Esophagus squamous epithelium (tissue), 5 donors: Measurements from ENCODE around the gene CNTNAP4. TPM values are rescaled to one million over a fixed set of nuclear protein-coding genes. Genes with fewer than 3 reads are reported as not detected.

Experiments used
- DNase-seq: peaks from one replicate; lab custom pipeline; 2025; lab: John Stamatoyannopoulos, UW
- H3K27ac ChIP-seq, 4 donors: fragments of 200-600 bp; sonication (generic); one replicate each; pipeline ENCODE4 v1.5.1; 2016 to 2019; ENCODE audit warnings: mild to moderate bottlenecking in 1 of 4
- H3K27me3 ChIP-seq, 4 donors: fragments of 200-600 bp; sonication (generic); 1 replicate in 3 of 4; 2 replicates in 1 of 4; pipeline versions ENCODE4 v1.5.1 to v1.6.0; 2017 to 2021; ENCODE audit warnings: antibody characterized with exemption in 1 of 4
- H3K36me3 ChIP-seq, 3 donors: fragments of 200-600 bp; sonication (generic); one replicate each; pipeline ENCODE4 v1.5.1; 2016 to 2019
- H3K4me1 ChIP-seq, 3 donors: fragments of 200-600 bp; sonication (generic); one replicate each; pipeline ENCODE4 v1.5.1; 2017 to 2019
- H3K4me3 ChIP-seq, 4 donors: fragments of 200-600 bp; sonication (generic); 1 replicate in 3 of 4; 2 replicates in 1 of 4; pipeline ENCODE4 v1.5.1; 2016 to 2019; ENCODE audit warnings: mild to moderate bottlenecking in 2 of 4, moderate library complexity in 1 of 4
- H3K9me3 ChIP-seq, 3 donors: fragments of 200-600 bp; sonication (generic); one replicate each; pipeline ENCODE4 v1.5.1; 2016 to 2019
- CTCF ChIP-seq, 6 experiments: fragments of 450-650 bp in 4 of 6; fragments of 200-600 bp in 2 of 6; sonication (generic) in 2 of 6; IDR thresholded peaks; one replicate each; pipeline ENCODE4 v1.5.1; 2016 to 2019; ENCODE audit warnings: antibody characterized with exemption in 6 of 6, mild to moderate bottlenecking in 4 of 6, moderate library complexity in 4 of 6
- POLR2A ChIP-seq, 4 donors: fragments of 450-650 bp; IDR thresholded peaks; one replicate each; pipeline ENCODE4 v1.6.1; 2017; ENCODE audit warnings: antibody characterized with exemption in 4 of 4, mild to moderate bottlenecking in 4 of 4, moderate library complexity in 3 of 4
- WGBS, 2 donors: methylation state at CpG; one replicate each; pipeline ENCODE4 v1.1.5; 2018; 5-methylcytosine and 5-hydroxymethylcytosine counted together
- intact Hi-C: fragments of 100-400 bp; cut with DNase I; formaldehyde crosslinking; loops from one replicate; pipeline ENCODE4 v1.15.0; 2022
- total RNA-seq, 4 donors: library from RNA; depleted of rRNA; stranded (reverse); fragments of >200 nt; gene quantifications; one replicate each; pipeline ENCODE4 v1.1.0, GENCODE V29; 2016
- donor health status: DM: yes; HTN: yes; CAD: no.

The CNTNAP4 gene
- total RNA-seq, 4 donors from 2014 or later = not detected

DNA sequence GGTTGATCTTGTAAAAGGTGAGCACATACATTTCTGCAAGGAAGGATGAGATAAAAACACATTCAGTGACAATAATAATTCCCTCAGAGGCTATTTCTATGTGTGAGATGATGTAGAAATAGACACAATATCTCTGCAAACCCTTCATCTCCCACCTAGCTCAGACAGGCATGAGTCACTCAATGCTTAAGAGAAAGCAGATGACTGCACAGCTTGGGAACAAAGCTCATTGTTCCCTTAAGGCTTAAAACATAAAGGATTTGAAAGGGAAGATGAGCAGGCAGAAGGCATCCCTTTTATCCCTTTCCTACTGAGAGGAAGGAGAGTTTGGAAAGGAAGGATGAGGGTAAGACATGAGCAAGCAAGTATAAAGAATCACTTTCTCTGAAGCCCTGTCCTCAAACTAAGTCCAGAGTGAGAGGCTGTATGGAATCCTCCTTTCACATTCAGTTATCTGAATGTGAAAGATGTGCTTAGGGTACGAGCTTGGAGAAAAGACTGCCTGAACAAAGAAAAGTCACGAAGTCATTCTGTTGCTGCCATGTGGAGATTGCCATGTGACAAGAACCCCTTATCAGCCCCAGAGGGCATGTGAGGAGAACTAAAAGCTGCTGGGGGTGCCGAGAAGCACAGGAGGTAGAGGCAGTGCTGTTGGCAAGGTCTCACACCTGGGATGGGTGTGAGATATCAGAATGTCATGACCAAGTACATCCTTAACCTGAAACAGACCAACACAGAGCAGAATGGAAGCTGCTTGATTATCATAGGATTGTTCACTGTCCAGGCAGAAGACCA lies 58.2 kb downstream of the CNTNAP4 start:
- 43 to 64% methylated on average over 3 of the region's 3 CpGs for WGBS, 2 donors
- Histone ChIP-seq H3K4me3 (no peak overlapping the region), H3K27ac (no peak overlapping the region), H3K36me3 (no peaks in the 10 kb centered on the region), H3K27me3 (no peaks in the 10 kb centered on the region), H3K9me3 (peaks cover 0 to 2% (median 0%) of the 10 kb centered on the region in 3 donors), H3K4me1 (no peaks in the 10 kb centered on the region)
- no peak for DNase-seq
- TF ChIP-seq CTCF (IDR thresholded peaks at IDR 0.05) = no peak
- TF ChIP-seq POLR2A (IDR thresholded peaks at IDR 0.05) = no peak
- intact Hi-C loops = no loop called here

DNA sequence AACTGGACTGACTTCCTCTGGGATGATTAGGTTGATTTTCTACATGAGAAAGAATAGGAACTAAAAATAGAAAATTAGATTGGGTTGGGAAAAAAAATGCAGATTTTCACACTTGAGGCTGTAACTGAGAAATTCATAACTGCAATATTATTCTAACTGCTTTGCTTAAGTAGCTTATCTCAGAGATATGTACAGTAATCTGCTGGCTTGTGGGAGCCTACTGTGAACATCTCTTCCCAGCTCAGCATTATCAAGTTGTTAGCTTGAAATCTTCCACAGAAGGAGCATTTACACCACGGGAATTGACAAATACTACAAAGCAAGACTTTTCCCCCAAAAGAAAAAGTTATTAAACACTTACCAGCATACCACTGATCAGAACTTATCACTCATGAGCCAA lies 58.9 kb downstream of the CNTNAP4 start:
- H3K4me1 ChIP-seq = no peaks in the 10 kb centered on the region
- TF ChIP-seq CTCF (IDR thresholded peaks at IDR 0.05) (no peak), POLR2A (IDR thresholded peaks at IDR 0.05) (no peak)
- intact Hi-C loops = no loop called here
- H3K36me3 ChIP-seq = no peaks in the 10 kb centered on the region
- H3K9me3 ChIP-seq = peaks cover 0 to 2% (median 0%) of the 10 kb centered on the region in 3 donors
- DNase-seq = no peak
- no peak overlapping the region for H3K4me3 ChIP-seq
- WGBS, 2 donors = 47 to 71% methylated on average over 1 of the region's 1 CpG
- no peaks in the 10 kb centered on the region for H3K27me3 ChIP-seq
- no peak overlapping the region for H3K27ac ChIP-seq

DNA sequence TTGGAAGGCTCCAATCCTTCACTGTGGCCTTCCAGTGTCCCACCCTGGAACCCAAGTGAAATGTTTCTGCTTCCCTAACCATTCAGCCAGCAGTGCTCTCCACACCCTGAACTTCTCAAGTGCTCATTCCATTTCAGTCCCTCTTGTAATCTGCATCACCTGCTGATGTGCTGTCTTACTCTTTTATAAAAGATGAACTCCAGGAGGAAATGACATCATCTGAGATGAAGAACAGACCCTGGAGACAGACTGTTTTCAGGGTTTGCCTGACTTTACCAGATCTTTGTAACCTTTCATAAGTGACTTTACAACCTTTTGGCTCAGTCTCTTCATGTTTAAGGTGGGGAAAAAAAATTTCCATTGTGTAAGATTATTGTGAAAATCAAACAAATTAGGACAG lies 61.3 kb downstream of the CNTNAP4 start:
- no peak overlapping the region for H3K4me3 ChIP-seq
- intact Hi-C loops = no loop called here
- no peaks in the 10 kb centered on the region for H3K4me1 ChIP-seq
- TF ChIP-seq CTCF (IDR thresholded peaks at IDR 0.05) (no peak), POLR2A (IDR thresholded peaks at IDR 0.05) (no peak)
- H3K9me3 ChIP-seq = peaks cover 0 to 2% (median 0%) of the 10 kb centered on the region in 3 donors
- DNase-seq = no peak
- no peaks in the 10 kb centered on the region for H3K27me3 ChIP-seq
- no peaks in the 10 kb centered on the region for H3K36me3 ChIP-seq
- no peak overlapping the region for H3K27ac ChIP-seq

DNA sequence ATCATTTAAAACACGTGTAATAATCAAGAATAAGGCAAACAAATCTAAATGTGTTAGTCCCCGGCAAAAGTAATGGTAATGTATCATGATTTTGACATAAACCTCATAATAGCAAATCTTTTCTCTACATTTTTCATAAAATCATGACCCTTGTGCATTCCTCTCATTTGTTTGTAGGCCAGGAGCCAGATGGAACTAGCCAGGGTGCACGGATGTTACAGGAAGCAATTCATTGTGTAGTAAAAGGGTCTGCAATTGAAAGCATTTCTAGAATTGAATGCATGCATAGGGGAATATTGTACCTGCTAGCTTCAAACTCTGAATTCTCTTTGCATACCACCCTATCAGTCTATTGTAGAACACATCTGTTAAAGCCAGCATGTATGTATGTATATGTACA lies 66.6 kb downstream of the CNTNAP4 start:
- no peak for DNase-seq
- TF ChIP-seq CTCF (IDR thresholded peaks at IDR 0.05) = no peak
- no peak for TF ChIP-seq POLR2A (IDR thresholded peaks at IDR 0.05)
- no peak overlapping the region for H3K4me3 ChIP-seq
- H3K27ac ChIP-seq = no peak overlapping the region
- H3K27me3 ChIP-seq = no peaks in the 10 kb centered on the region
- intact Hi-C loops = no loop called here
- H3K36me3 ChIP-seq = no peaks in the 10 kb centered on the region
- no peaks in the 10 kb centered on the region for H3K9me3 ChIP-seq
- no peaks in the 10 kb centered on the region for H3K4me1 ChIP-seq
- 38 to 42% methylated on average over 3 of the region's 3 CpGs for WGBS, 2 donors

DNA sequence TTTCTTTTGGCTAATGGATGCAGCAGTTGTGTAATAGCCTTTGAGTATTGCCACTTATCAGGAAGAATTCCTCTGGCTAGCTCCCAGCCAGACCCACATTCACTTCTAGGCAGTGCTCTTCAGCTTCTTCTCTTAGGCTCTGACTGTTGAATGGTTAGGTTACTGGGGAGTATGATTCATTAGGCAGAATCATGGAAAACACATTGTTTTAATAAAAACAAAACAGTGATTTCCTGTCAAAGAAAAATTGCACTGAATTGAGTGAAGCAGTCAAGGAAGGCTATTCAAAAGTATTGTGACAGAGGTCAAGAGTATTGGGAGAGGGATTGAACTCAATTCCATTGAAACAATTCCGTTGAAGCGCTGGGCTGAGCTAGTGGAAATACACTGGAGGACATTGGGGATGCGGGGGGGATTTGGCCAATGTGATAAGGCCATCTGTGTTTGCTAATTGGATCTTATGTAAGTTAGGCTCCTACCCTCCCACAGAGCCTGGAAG lies 68.0 kb downstream of the CNTNAP4 start:
- intact Hi-C loops = no loop called here
- 60 to 79% methylated on average over 3 of the region's 3 CpGs for WGBS, 2 donors
- DNase-seq = no peak
- no peaks in the 10 kb centered on the region for H3K27me3 ChIP-seq
- H3K4me1 ChIP-seq = no peaks in the 10 kb centered on the region
- no peak overlapping the region for H3K4me3 ChIP-seq
- TF ChIP-seq CTCF (IDR thresholded peaks at IDR 0.05) = no peak
- no peak for TF ChIP-seq POLR2A (IDR thresholded peaks at IDR 0.05)
- no peak overlapping the region for H3K27ac ChIP-seq
- no peaks in the 10 kb centered on the region for H3K36me3 ChIP-seq
- no peaks in the 10 kb centered on the region for H3K9me3 ChIP-seq
